Dedifferentiated amniotic fluid mesenchymal stem cell (primary cell): ENCODE data around the gene CASP5.
"Not testable (repeated sequence)": the region's sequence is repeated elsewhere in the genome, so short reads cannot be mapped to it uniquely, and the experiment has no call there.

ENCODE experiments used
- DNase-seq: peaks from one replicate; pipeline ENCODE4 v3.0.0-alpha.2; 2016; ENCODE audit errors: extremely low spot score

Gene CASP5

GRCh38 chr11:105023003-105023402 is at the start of gene CASP5:
CASP5 (minus strand) TSS chr11:105023168; CDS start chr11:105023136, 32 bp downstream.
- peak; percentile 39 for DNase-seq

- DNase-seq = not testable (repeated sequence)
Measured at GRCh38 chr11:105072080-105072479, 49.1 kb upstream of the CASP5 start.

GRCh38 chr11:105071089-105071732 is 48.2 kb upstream of the CASP5 start:
- no peak for DNase-seq

- no peak for DNase-seq
Measured at GRCh38 chr11:105070306-105070705, 47.3 kb upstream of the CASP5 start.

- DNase-seq = not testable (repeated sequence)
Measured at GRCh38 chr11:105069749-105070148, 46.8 kb upstream of the CASP5 start.

- not testable (repeated sequence) for DNase-seq
Measured at GRCh38 chr11:105063245-105063941, 40.4 kb upstream of the CASP5 start.

- DNase-seq = no peak
Measured at GRCh38 chr11:105057432-105057831, 34.5 kb upstream of the CASP5 start.

- DNase-seq = no peak
Measured at GRCh38 chr11:105056446-105056845, 33.5 kb upstream of the CASP5 start.

GRCh38 chr11:105054723-105055493 is 31.9 kb upstream of the CASP5 start:
- no peak for DNase-seq

GRCh38 chr11:105052487-105052886 is 29.5 kb upstream of the CASP5 start:
- no peak for DNase-seq

- no peak for DNase-seq
Measured at GRCh38 chr11:105051559-105051958, 28.6 kb upstream of the CASP5 start.

- DNase-seq = no peak
Measured at GRCh38 chr11:105049481-105049880, 26.5 kb upstream of the CASP5 start.

- peak; percentile 98 for DNase-seq
Measured at GRCh38 chr11:105046898-105047579, 24.1 kb upstream of the CASP5 start.

- DNase-seq = no peak
Measured at GRCh38 chr11:105045676-105046296, 22.8 kb upstream of the CASP5 start.

GRCh38 chr11:105044557-105045524 is 21.9 kb upstream of the CASP5 start, which contains the start of gene CARD16:
CARD16 (minus strand) TSS chr11:105045335; CDS start chr11:105045297, 38 bp downstream.
- DNase-seq = not testable (repeated sequence)

- DNase-seq = no peak
Measured at GRCh38 chr11:105042178-105042577, 19.2 kb upstream of the CASP5 start.

GRCh38 chr11:105040703-105041102 is 17.7 kb upstream of the CASP5 start:
- no peak for DNase-seq

- DNase-seq = peak; percentile 71
Measured at GRCh38 chr11:105034813-105035620, 12.0 kb upstream of the CASP5 start, which contains the start of gene CASP1. CASP1 (minus strand) TSS chr11:105035144; CDS start chr11:105035113, 31 bp downstream.

- DNase-seq = not testable (repeated sequence)
Measured at GRCh38 chr11:105034388-105034787, 11.4 kb upstream of the CASP5 start.
